GM21390 (cell line): ENCODE measurements around the gene ZFAND3.

Experiments
- ATAC-seq: cut with Tn5 transposase; IDR thresholded peaks from one replicate; pipeline ENCODE4 v1.9.1; 2021; ENCODE audit not compliant: unreplicated experiment

ZFAND3 gene

DNA sequence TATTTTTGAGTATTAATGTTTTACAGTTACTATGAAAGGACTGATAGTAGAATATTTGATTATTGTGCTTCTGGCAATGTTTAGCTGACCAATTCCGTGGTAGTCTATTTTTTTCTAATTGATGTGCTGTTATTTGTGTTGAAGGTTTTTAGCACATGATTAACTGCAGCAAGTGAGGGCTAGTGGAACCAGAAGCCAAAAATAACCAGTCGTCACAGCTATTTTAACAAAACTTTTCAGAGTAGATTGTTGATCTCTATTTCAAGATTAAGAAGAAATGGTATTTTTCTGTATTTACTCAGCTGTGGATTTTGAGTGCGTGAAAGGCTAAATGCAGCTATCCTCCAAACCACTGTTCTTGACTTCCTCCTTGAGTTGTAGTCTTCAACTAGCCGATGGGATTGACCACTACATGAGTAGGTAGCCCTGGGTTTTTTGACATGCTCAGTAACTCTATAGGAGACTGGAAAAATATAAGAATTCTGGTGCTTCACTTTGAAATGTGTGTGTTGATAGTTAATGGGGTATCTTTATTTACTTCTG is 258.0 kb downstream of the ZFAND3 start:
- ATAC-seq, result no peak

DNA sequence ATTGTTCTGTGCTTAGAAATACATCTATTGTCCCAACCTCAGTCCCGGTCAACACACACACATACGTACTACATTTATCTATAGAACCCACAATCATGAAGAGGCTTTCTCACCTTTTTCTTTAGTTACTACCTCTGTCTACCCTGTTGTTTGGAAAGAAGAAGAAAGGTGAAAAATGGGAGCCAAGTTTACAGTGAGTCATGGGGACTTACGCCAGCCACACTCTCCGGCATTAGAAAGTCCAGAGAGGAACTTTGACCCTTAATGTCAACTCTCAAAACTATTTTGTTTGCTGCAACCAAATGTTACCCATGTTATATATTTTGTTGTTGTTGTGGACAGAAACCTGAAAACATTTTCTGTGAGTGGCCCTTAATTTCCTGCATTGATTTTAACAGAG is 259.1 kb downstream of the ZFAND3 start:
- ATAC-seq, result no peak

DNA sequence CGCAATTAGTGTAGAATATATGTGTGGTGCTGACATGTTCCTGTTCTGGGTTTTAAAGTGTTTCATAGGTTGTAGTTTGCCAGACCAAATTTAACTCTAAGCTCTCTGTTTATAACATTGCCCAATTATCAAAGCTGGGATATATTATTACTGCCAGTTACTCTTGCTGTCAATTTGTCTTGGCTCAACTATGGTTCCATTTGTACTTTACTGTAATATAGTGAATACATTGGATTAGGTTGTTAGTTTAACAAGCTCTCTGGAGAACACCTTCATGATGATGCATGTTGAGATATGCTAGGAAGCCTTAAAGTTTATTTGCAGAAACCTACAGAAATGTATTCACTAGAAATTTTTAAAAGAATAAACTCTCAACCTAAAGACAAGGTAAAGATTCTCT is 259.6 kb downstream of the ZFAND3 start:
- no peak for ATAC-seq

DNA sequence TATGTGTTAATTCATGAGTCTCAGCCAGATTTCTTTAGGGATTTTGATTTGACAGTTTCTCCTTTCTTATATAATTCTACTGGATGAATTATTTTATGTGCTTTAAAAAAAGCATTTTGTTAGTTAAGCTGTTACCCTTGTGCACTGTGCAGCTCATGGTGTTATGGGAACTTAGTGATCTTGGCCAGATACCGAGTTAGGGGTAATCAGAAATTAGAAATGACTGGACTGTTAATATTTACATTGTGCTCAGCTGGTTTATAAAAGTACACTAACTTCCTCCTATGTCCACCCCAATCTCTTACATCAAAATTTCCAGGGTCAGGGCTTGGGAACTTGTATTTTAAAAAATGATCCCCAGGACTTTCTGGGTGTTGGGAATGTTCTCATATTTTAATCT is 260.0 kb downstream of the ZFAND3 start:
- no peak for ATAC-seq

DNA sequence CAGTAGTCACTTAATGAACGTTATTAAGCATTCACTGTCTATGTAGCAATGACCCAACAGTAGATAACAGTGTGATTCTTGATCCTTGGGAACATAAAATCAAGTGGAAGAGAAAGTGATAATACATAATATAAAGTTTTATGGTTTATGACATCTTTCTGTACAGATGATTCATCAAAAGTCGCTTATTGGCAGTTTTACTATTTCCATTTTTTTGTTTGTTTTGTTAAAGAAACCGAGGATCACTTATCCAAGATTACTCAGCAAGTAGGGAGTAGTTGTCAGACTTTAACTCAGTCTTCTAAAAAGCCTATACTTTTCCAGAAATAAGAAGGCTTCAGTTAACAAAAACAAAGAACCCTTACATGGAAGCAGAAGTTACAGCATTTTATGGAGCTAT is 260.8 kb downstream of the ZFAND3 start:
- ATAC-seq, result no peak

DNA sequence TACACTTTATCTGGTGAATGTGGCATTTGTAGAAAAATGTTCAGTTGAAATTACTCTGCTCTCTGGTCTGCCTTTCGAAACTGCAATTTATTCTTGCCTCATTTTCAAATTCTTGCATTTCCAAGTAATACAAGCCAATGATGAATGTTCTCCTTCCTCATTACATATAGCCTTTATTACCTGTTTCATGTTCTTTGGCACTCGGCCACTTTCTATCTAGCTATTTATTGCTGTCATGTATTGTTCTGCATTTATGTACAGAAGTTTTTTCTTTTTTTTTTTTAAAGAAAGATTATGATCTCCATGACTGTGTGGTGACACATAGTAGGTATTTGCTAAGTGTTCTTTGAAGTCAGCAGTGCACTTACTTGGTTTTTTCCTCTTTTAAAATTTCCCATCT is 261.4 kb downstream of the ZFAND3 start:
- ATAC-seq, result no peak

DNA sequence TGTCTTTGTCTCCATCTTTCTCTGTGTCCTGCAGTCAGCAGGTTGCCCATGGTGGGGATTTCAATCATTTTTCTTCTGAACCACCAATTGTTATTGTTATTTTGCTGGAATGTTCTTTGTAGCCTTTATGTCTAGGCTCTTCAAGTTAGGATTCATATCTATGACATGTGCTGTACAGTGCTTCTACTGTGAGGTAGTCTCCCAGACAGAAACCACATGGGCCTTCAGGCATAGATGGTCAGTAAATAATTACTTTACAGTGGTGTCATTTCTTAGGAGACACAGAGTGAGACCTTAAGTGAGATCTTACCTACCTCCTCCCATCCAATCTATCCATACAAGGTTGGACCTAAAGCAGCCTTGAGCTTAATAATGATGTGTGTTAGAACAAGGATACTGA is 265.5 kb downstream of the ZFAND3 start:
- no peak for ATAC-seq

DNA sequence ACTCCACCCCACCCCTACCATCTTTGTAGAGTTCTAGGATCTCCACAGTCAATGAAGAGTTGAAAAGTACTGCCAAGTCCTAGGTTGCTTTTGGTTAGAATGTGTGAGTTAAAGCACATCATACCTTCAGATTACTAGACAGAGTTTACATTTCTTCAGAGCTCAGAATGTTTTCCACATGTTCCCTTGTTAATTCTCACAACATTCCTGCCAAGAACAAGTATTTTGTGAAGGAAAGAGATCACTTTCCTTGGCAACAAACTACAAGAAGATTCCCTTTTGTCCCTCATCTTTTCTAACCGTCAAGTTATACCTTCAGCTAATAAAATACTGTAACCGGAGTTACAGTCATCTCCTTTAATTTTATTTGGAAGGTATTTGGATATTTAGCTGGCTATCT is 266.8 kb downstream of the ZFAND3 start:
- no peak for ATAC-seq

DNA sequence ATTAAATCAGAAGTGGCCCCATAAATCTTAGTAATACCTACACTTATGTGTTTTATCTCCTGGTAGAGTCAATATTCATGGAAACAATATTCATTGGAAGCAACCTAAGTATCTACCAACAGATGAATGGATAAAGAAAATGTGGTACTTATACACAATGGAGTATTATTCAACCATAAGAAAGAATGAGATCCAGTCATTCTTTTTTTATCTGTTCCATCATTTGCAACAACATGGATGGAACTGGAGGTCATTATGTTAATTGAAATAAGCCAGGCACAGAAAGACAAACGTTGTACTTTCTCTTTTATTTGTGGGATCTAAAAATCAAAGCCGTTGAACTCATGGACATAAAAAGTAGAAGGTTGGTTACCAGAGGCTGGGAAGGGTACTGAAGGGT is 268.5 kb downstream of the ZFAND3 start:
- ATAC-seq, result no peak

DNA sequence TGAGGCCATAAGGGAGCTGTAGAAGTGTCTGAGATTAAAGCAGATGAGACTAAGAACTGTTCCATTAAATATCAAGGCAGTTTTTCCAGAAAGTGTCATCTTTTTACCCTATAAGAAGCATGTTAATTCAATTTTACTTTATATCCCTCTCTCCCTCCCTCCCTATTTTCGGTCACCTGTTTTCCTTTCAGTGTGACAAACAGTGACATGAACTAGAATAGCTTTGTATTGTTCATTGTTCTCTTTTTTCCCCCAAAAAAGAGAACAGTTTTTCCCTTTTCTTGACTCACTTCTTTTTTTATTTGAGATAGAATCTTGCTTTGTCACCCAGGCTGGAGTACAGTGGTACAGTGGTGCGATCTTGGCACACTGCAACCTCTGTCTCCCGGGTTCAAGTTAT is 269.3 kb downstream of the ZFAND3 start:
- no peak for ATAC-seq

DNA sequence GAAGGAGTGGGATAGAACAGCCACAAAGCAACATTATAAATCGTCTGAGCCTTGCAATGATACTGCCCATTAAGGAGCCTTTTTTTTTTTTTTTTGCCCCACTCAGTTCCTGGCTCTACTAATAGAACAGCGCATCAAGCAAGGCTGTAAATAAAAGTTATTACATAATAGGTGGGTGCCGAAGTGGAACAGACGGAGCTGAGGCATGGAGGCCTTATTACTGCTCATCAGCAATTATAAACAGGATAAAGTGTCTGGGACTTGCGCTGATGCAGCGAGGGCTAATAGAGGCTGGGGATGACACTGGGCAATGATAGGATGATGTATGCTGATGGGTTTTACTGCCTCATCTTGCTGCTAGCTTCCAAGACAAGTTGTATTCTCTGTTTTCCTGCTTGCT is 272.1 kb downstream of the ZFAND3 start:
- ATAC-seq, result no peak

DNA sequence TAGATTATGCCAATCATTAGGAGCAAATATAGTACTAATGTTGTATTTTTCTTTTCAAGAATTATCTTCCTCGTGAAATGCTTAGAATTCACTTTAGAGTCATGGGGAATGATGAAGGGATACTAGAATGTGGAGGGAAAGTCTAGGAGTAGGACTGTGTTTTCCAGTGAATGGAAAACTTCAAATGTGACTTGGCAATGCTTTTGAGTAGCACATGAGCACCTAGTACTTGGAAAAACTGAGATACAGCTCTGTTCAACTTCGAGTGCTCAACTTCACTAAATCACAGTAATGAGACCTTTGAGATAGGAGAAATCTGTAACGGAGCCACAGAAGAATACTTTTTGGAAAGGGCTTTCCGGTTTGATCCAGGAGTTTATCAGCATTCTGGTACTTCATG is 272.9 kb downstream of the ZFAND3 start:
- ATAC-seq, result no peak

DNA sequence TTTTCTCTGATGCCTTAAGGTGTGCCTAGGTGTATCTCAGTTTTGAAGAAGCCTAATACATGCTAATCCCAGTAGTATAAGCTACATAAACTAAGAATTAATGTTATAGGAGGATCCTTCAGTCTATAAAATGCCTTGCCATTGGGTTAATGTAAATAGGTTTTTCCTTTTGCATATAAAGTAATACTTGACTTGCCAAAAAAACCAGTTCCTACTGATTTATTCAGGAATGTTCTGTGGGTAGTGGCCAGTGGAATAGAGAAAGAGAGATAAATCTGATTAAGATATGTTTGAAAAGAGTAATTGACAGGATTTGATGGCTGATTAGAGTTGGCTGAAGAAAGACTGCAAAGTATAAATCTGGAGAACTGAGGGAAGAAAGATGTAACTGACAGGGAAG is 273.4 kb downstream of the ZFAND3 start:
- no peak for ATAC-seq

DNA sequence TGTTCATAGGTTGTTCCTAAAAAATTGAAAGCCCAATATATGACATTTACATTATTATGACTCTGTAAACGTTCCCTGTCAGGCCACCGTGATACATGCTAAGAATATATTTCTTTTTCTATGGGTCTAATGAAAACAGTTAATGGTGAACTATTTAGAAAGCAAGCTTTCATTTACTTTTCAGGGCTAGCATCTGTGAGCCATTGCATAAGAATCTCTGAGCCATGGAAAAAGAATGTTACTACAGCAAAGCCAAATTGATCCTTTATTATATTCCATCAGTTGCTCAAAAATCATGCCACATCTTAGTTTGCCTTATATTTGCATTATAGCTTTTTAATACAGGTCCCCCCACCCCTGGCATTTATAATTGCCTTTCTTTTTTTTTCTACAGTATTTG is 275.5 kb downstream of the ZFAND3 start:
- no peak for ATAC-seq

DNA sequence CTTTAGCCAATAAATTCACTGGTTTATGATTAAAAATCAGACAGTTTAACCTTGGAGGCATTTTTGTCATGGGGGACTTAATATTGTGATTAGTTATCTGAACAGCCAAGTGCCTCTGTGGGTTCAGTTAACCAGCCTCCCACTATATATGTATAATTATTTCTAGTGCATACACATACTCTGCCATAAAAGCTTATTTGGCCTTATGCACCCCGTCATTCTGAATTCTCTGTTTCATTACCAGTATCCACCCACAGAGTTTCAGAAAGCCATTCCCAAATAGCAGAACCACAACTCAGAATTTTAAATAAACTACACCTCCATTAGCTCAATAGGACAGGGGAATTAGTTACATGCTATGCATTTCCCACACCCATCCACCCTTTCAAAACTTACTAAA is 279.7 kb downstream of the ZFAND3 start:
- peak; percentile 59 for ATAC-seq

DNA sequence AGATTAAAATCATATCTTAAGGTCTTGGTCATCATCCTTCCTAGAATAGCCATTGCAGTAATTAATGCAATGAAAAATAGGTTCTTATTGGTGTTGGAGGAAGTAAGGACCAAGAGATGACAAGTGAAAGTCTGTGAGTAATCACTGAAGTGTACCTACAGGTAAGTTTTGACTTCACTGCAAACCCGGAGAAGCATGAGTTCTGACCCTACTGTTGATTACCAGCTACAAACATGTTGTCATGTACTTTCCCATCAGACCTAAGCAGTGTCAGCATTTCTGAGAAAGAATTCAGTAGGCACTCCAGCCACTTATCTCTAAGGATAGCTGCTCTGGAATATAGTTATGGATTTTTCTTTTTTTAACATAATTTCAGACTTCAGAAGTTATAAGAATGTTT is 280.9 kb downstream of the ZFAND3 start:
- ATAC-seq, result no peak

DNA sequence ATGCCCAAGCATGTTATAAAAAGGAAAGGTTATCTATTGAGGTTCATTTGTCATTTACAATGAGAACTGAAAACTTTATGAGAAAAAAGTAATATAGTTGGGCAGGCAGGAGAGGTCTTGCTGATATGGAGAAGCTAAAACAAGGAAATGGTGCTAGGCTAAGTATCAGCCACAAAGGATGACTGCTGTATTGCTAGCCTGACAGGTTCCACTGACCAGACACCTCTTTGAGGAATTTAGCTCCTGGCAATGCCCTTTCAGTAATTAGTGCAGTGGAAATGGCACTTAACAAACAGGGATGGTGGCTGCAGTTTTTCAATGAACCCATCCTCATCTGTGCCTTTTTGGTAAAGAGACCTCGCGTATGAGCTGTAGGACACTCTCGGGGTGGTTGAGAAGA is 284.4 kb downstream of the ZFAND3 start:
- no peak for ATAC-seq

DNA sequence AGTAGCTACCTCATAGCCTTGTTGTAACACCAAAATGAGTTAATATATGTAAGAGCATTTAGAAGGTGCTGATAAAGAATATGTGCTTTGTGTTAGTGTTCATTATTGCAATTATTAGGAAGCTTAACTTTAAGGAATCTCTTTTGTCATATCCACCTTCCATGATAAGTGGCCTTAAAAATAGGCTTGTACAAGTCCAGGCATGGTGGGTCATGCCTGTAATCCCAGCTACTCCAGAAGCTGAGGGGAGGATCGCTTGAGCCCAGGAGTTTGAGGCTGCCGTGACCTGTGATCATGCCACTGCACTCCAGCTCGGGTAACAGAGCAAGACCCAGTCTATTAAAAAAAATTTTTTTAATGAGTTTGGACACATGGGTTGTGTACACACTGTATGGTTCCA is 285.5 kb downstream of the ZFAND3 start:
- ATAC-seq, result no peak

DNA sequence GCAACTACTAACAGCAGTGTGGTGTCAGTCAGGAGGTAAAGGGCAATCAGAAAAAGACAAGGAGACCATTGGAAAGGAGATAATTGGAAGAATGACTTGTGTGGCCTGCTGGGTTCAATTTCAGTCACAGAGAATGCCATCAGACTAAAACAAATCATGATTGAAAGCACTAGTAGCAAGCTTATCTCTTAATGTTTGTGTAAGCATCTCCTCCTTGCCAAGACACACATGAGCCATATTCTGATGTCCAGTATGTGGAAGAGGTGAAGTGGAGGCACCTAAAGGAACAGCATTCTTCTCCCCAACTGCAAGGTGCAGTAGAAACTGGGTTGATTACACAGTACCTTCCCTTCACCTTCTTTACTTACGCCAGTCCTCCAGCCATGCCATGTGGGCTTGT is 287.5 kb downstream of the ZFAND3 start:
- no peak for ATAC-seq

DNA sequence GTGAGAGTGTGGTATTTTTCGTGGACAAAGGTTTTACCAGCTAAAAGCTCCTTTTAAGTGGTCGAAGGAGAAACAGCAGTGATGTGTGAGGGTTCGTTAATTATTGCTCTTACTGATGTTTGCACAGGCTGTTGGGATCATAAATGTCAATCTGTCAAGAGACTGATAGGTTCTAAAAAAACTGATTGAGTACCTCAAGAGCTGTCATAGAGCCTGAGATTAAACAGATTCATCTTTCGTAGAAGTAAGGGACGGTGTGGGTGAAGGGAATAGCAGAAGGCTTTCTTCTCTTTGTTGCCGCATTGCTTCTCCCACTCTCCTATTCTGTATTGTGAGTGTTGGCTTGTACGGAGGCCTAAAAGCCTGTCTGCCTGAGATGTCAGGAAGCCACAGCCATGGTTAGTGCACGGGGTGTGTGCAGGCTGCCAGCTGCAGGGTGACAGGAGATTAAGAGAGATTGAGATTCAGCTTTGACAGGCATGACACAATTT is 291.0 kb downstream of the ZFAND3 start:
- no peak for ATAC-seq

DNA sequence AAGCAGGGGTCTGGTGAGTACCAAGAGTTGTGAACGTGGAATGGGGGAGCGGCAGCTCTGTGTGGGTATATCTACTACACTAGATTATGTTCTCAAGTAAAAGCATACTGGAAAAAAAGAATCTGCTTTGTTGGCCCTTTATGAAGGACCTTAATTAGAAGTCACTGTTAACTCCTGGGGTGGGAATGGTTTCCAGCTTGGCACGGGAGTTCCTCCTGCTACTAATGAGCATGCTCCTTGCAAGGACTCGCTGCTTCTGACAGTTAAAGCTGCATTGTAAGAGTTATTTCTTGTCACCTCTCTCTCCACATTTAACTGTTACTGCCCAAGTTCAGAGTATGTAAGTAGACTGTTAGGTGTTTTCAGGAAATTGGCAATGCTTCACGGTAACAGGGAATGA is 292.7 kb downstream of the ZFAND3 start:
- ATAC-seq, result no peak

DNA sequence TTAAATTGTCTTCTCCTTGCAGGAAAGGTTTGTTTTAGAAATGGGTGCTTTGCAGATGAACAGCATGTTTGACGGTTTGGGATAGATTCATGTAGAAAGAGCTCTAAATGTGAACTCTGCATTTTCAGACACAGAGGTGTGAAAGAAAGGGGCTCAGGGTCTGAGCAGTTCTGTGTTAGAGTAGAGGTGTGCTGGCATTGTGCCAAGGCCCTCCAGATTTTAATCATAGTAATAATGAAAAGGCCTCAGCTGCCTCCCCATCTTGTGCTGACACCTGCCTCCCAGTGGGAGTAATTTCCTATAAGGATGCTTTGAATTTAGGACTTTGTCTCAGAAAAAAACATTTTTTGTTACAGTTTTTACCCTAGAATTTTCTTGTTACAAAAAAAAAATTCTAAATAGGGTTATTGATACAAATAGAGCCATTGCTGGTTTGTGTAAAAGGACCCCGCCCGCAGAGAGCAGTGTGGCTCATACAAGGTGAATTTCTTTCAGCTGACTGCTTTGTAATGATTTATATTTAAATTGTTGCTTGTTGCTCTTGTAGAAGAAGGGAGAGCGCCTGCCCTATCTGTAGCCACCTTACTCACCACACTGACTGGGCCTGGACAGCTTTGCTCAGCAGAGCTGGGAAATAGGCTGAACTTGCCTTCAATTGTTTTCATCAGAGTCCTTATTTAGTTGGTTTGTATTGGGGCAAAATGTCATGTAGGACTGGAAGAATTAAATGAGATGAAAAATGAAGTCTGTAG is 294.5 kb downstream of the ZFAND3 start:
- ATAC-seq, result no peak
